Endothelial cell of umbilical vein (primary cell): ENCODE data around the gene CALN1. TPM values are rescaled to one million over a fixed set of nuclear protein-coding genes. Genes with fewer than 3 reads are reported as not detected.

Source experiments
- BruUV-seq: library from RNA; stranded (reverse); fragments of 400-500 nt; replicated peaks from 2 replicates; lab custom pipeline; 2021; lab: Mats Ljungman, UMichigan
- CTCF ChIA-PET: fragments of 300-600, 350-600 bp; sonication (Branson Sonifier 250); formaldehyde crosslinking; loops from one replicate; lab custom pipeline; 2021; ENCODE audit warnings: antibody characterized with exemption, inconsistent platforms; lab: Charles Lee
- POLR2A ChIA-PET: fragments of 300-600, 350-600 bp; sonication (Branson Sonifier 250); formaldehyde crosslinking; loops from one replicate; lab custom pipeline; 2021; ENCODE audit warnings: antibody characterized with exemption, inconsistent platforms; lab: Charles Lee
- DNase-seq: peaks from one replicate; pipeline ENCODE4 v3.0.0-alpha.2; 2011; ENCODE audit warnings: low read depth, low spot score
- FAIRE-seq: peaks from 2 replicates; lab custom pipeline; 2011; peaks lifted over from hg19 to GRCh38; lab: Jason Lieb, UNC
- H2AFZ ChIP-seq: 2 replicates; pipeline ENCODE4 v1.6.0; 2012; ENCODE audit warnings: low read depth, low read length, control low read depth, inconsistent platforms
- H3K27ac ChIP-seq: 2 replicates; pipeline ENCODE4 v1.5.1; 2011; ENCODE audit warnings: low read depth, mild to moderate bottlenecking, control low read depth, low read length, moderate library complexity; ENCODE audit not compliant: insufficient read depth
- H3K27me3 ChIP-seq, 2 experiments: 2 replicates each; pipeline versions ENCODE4 v1.6.0 to v1.6.1; 2011; ENCODE audit warnings: low read length in 2 of 2, mixed read lengths in 1 of 2; ENCODE audit not compliant: control insufficient read depth in 2 of 2, insufficient read depth in 2 of 2
- H3K36me3 ChIP-seq, 2 experiments: 2 replicates in 1 of 2; 3 replicates in 1 of 2; pipeline ENCODE4 v1.5.1; 2011; ENCODE audit warnings: low read length in 2 of 2, mild to moderate bottlenecking in 1 of 2, moderate library complexity in 1 of 2; ENCODE audit not compliant: control insufficient read depth in 2 of 2, insufficient read depth in 2 of 2; ENCODE audit errors: extremely low read depth in 1 of 2
- H3K4me1 ChIP-seq: 3 replicates; pipeline ENCODE4 v1.5.1; 2011; ENCODE audit warnings: mild to moderate bottlenecking, low read length; ENCODE audit not compliant: control insufficient read depth, insufficient read depth; ENCODE audit errors: extremely low read depth
- H3K4me2 ChIP-seq: 2 replicates; pipeline ENCODE4 v1.6.1; 2011; ENCODE audit warnings: low read length, control low read depth, mixed read lengths; ENCODE audit not compliant: insufficient read depth
- H3K4me3 ChIP-seq, 3 experiments: fragments of 200-600 bp in 1 of 3; sonication (generic), shearing (Covaris generic) in 1 of 3; replicated peaks in 1 of 3; 2 replicates each; pipeline ENCODE4 v1.5.1; 2011 to 2016; ENCODE audit warnings: control low read depth in 3 of 3, low read length in 3 of 3, mild to moderate bottlenecking in 2 of 3, inconsistent platforms in 1 of 3, low read depth in 1 of 3, moderate library complexity in 1 of 3; ENCODE audit not compliant: insufficient read depth in 1 of 3
- H3K79me2 ChIP-seq: 2 replicates; pipeline ENCODE4 v1.6.0; 2012; ENCODE audit warnings: low read length, inconsistent platforms; ENCODE audit not compliant: control insufficient read depth, insufficient read depth
- H3K9ac ChIP-seq: replicated peaks from 2 replicates; pipeline ENCODE3; 2011; ENCODE audit warnings: low read length, control low read depth; ENCODE audit not compliant: insufficient read depth; ENCODE audit errors: extremely low read depth
- H3K9me1 ChIP-seq: replicated peaks from 3 replicates; pipeline ENCODE4 v1.6.0; 2011; ENCODE audit warnings: mild to moderate bottlenecking, low read length; ENCODE audit not compliant: control insufficient read depth, insufficient read depth; ENCODE audit errors: extremely low read depth
- H3K9me3 ChIP-seq: replicated peaks from 2 replicates; pipeline ENCODE4 v1.5.1; 2012; ENCODE audit warnings: low read length, inconsistent platforms; ENCODE audit not compliant: control insufficient read depth, insufficient read depth
- H4K20me1 ChIP-seq: replicated peaks from 2 replicates; pipeline ENCODE3; 2011; ENCODE audit warnings: mild to moderate bottlenecking, low read length; ENCODE audit not compliant: control insufficient read depth, insufficient read depth; ENCODE audit errors: extremely low read depth
- EZH2 ChIP-seq: IDR thresholded peaks from 2 replicates; pipeline ENCODE4 v1.6.1; 2012; ENCODE audit warnings: borderline replicate concordance, low read depth, mild to moderate bottlenecking, moderate library complexity, low read length, inconsistent platforms; ENCODE audit not compliant: severe bottlenecking
- FOS ChIP-seq: IDR thresholded peaks from 2 replicates; pipeline ENCODE4 v1.6.1; 2011; ENCODE audit warnings: mild to moderate bottlenecking, low read length, moderate library complexity, borderline replicate concordance; ENCODE audit not compliant: insufficient read depth
- GATA2 ChIP-seq: IDR thresholded peaks from 2 replicates; pipeline ENCODE4 v1.7.0; 2011; ENCODE audit warnings: low read depth, mild to moderate bottlenecking, moderate library complexity, mixed read lengths, low read length; ENCODE audit not compliant: insufficient read length, insufficient read depth
- JUN ChIP-seq: IDR thresholded peaks from 2 replicates; pipeline ENCODE4 v1.6.1; 2011; ENCODE audit warnings: borderline replicate concordance, low read depth; ENCODE audit not compliant: insufficient read length, insufficient read depth
- MYC ChIP-seq: IDR thresholded peaks from one replicate; pipeline ENCODE4 v1.6.1; 2011; ENCODE audit warnings: mild to moderate bottlenecking, low read depth, low read length
- POLR2AphosphoS5 ChIP-seq: IDR thresholded peaks from 2 replicates; pipeline ENCODE4 v1.6.1; 2012; ENCODE audit warnings: low read depth, mild to moderate bottlenecking, control low read depth, low read length, moderate library complexity; ENCODE audit not compliant: insufficient read depth
- dilution Hi-C: fragments of 300-500 bp; cut with MboI; formaldehyde crosslinking; loops from one replicate; pipeline ENCODE4 v1.15.0; 2019; ENCODE audit warnings: low sequenced_read_pairs; ENCODE audit not compliant: extremely low pct_ligation_motif_present
- intact Hi-C: fragments of 100-400 bp; cut with micrococcal nuclease; formaldehyde crosslinking; loops from one replicate; pipeline ENCODE4 v1.10.0; 2022
- polyA plus RNA-seq, 4 experiments: library from polyadenylated mRNA; depleted of rRNA in 3 of 4; stranded (reverse) in 3 of 4; unstranded in 1 of 4; fragments of >200 nt; gene quantifications; 2 replicates each; pipeline versions ENCODE4 v1.2.1 to v1.2.3, GENCODE V29; 2011 to 2012; ENCODE audit warnings: missing spikeins in 1 of 4
- total RNA-seq: library from RNA; stranded (reverse); gene quantifications from 2 replicates; pipeline ENCODE4 v1.2.3, GENCODE V29; 2021
- TF ChIP-seq, protein P1 (sequence below), 2 donors: IDR thresholded peaks; 1 replicate in 1 of 2; 2 replicates in 1 of 2; pipeline ENCODE4 v1.5.1; 2011; ENCODE audit warnings: low read length in 2 of 2, mild to moderate bottlenecking in 2 of 2, moderate library complexity in 2 of 2, control low read depth in 1 of 2, inconsistent platforms in 1 of 2, low read depth in 1 of 2; ENCODE audit not compliant: insufficient read depth in 1 of 2; ENCODE audit errors: extremely low read depth in 1 of 2
- TF ChIP-seq, protein P2 (sequence below): IDR thresholded peaks from 2 replicates; pipeline ENCODE4 v1.6.1; 2011; ENCODE audit not compliant: insufficient read depth, insufficient read length

Gene CALN1
- total and polyA plus RNA-seq, 2 donors (not counting 3 experiments of a cell fraction or from before 2014, with no cell fraction given), result not detected

DNA sequence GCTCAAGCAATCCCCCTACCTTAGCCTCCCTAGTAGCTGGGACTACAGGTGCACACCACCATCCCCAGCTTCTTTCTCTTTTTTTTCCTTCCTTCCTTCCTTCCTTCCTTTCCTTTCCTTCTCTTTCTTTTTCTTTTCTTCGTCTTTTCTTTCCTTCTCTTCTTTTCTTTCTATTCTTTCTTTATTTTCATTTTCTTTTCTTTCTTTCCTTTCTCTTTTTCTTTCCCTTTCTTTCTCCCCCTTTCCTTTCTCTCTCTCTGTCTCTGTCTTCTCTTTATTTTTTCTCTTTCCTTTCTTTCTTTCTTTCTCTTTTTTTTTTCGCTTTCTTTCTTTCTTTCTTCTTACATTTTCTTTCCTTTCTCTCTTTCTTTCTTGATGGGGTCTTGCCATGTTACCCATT, 658.9 kb downstream of the CALN1 start:
- Histone ChIP-seq H3K9me3 (no peaks in the 10 kb centered on the region), H3K79me2 (no peaks in the 10 kb centered on the region), H3K4me2 (no peak overlapping the region), H4K20me1 (no peaks in the 10 kb centered on the region), H3K4me1 (no peaks in the 10 kb centered on the region), H3K9me1 (no peaks in the 10 kb centered on the region), H3K36me3 (no peaks in the 10 kb centered on the region), H2AFZ (no peak overlapping the region), H3K4me3 (no peak overlapping the region), H3K9ac (no peak overlapping the region), H3K27ac (no peak overlapping the region), H3K27me3 (no peaks in the 10 kb centered on the region)
- dilution Hi-C loops (no loop called here), intact Hi-C loops (loop anchor here (10.0 kb wide), 1 partner anchor 1032 kb away; no protein-coding TSS in a partner anchor)
- POLR2A ChIA-PET, result no interaction called here
- FAIRE-seq (no peak), DNase-seq (no peak)
- no peak for TF ChIP-seq MYC
- TF ChIP-seq GATA2, result no peak
- no peak for TF ChIP-seq JUN
- no peak for TF ChIP-seq EZH2
- TF ChIP-seq, protein P1, sequence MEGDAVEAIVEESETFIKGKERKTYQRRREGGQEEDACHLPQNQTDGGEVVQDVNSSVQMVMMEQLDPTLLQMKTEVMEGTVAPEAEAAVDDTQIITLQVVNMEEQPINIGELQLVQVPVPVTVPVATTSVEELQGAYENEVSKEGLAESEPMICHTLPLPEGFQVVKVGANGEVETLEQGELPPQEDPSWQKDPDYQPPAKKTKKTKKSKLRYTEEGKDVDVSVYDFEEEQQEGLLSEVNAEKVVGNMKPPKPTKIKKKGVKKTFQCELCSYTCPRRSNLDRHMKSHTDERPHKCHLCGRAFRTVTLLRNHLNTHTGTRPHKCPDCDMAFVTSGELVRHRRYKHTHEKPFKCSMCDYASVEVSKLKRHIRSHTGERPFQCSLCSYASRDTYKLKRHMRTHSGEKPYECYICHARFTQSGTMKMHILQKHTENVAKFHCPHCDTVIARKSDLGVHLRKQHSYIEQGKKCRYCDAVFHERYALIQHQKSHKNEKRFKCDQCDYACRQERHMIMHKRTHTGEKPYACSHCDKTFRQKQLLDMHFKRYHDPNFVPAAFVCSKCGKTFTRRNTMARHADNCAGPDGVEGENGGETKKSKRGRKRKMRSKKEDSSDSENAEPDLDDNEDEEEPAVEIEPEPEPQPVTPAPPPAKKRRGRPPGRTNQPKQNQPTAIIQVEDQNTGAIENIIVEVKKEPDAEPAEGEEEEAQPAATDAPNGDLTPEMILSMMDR (IDR thresholded peaks at IDR 0.05; ENCODE audit: extremely low read depth in 1 of 2, insufficient read depth in 1 of 2, low read depth in 1 of 2, low read length in 2 of 2), result no peak
- TF ChIP-seq, protein P2, sequence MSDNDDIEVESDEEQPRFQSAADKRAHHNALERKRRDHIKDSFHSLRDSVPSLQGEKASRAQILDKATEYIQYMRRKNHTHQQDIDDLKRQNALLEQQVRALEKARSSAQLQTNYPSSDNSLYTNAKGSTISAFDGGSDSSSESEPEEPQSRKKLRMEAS, result no peak
- no peak for TF ChIP-seq FOS
- TF ChIP-seq POLR2AphosphoS5, result no peak
- no TSS peak for BruUV-seq
- CTCF ChIA-PET, result no interaction called here
